GM20000 (cell line): Measurements from ENCODE around the gene SLC35A3.
A peak's percentile ranks its signal among the peaks of the same experiment; 100 is the strongest.

Source experiments
- DNase-seq: peaks from one replicate; pipeline ENCODE4 v3.0.0; 2012; ENCODE audit warnings: low spot score
- TF ChIP-seq, protein P1 (sequence below): IDR thresholded peaks from 2 replicates; pipeline ENCODE4 v1.5.1; 2012; ENCODE audit warnings: mild to moderate bottlenecking, control low read depth; ENCODE audit errors: extremely low read depth, missing control alignments

SLC35A3 gene

DNA sequence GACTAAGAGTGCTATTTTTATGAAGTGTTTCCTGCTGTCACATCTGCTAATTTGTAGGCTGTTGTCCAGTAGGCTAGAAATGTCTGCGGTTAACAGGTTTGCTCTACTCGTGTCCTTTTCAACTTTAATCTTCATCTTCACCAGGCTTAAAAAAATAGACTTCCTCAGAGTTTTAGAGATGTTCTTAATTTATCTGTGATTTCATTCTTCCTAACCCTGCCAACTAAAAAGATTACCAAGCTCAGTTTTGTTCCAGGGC is 96.1 kb downstream of the SLC35A3 start:
- TF ChIP-seq, protein P1, sequence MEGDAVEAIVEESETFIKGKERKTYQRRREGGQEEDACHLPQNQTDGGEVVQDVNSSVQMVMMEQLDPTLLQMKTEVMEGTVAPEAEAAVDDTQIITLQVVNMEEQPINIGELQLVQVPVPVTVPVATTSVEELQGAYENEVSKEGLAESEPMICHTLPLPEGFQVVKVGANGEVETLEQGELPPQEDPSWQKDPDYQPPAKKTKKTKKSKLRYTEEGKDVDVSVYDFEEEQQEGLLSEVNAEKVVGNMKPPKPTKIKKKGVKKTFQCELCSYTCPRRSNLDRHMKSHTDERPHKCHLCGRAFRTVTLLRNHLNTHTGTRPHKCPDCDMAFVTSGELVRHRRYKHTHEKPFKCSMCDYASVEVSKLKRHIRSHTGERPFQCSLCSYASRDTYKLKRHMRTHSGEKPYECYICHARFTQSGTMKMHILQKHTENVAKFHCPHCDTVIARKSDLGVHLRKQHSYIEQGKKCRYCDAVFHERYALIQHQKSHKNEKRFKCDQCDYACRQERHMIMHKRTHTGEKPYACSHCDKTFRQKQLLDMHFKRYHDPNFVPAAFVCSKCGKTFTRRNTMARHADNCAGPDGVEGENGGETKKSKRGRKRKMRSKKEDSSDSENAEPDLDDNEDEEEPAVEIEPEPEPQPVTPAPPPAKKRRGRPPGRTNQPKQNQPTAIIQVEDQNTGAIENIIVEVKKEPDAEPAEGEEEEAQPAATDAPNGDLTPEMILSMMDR: no peak
- DNase-seq: no peak

- TF ChIP-seq, protein P1: no peak
- DNase-seq: no peak
Observed at GRCh38 chr1:100070201-100070939, 100.6 kb downstream of the SLC35A3 start.

DNA sequence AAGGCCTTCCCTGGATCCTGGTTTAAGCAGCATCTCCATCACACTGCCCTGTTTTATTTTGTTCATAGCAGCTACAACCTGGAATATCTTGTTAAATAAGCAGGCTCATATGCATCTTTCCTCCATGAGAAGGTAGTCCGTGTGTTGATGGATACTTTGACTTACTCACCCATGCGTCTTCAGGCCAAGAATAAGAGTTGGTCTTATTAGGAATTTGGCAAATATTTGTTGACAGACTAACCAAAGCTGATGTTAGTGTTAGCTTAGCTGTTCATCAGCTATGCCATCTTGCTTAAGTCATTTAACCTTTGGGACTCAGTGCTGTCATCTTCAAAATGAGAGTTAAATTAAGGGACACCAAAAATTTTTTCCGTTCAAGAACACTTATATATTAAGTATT is 103.7 kb downstream of the SLC35A3 start:
- no peak for DNase-seq
- TF ChIP-seq, protein P1: no peak

GRCh38 chr1:100074604-100075395 is 105.0 kb downstream of the SLC35A3 start:
- TF ChIP-seq, protein P1: no peak
- no peak for DNase-seq

- TF ChIP-seq, protein P1: no peak
- DNase-seq: peak; percentile 38
Observed at GRCh38 chr1:100075773-100076172, 106.0 kb downstream of the SLC35A3 start.

DNA sequence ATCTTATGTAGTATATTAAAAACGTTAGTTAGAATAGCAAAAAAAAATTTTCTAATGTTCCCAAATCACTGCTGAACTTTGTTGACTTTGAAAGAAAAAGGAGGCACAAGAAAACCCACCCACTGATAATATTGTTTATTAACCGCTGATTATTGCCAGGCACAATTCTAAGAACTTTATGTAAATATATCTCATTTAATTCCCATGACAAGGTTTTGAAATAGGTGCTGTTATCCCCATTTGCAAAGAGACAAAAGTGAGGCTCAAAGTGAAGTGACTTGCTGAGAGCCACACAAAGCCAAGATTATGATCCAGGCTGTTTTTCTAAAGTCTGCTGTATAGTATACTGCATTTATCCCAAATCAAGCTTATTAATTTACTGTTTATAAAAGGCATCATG is 106.5 kb downstream of the SLC35A3 start:
- TF ChIP-seq, protein P1: no peak
- DNase-seq: no peak

DNA sequence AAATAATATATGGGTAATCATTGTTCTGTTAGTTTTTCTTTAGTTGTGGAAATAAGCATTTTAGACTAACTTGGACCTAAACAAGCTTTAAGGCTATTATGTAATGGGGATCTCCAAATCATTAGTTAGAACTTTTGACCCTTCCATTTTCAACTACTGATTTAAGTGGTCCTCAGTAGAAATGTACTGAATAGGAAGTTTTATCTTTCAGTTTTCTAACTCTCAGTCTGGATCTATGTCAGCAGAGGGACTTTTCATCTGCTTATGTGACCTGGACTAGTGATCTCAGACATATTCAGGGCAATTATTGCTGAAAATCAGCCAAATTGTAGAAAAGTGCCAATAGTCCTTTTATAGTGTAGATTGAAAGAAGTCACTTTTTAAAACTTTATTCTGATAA is 106.9 kb downstream of the SLC35A3 start:
- DNase-seq: peak; percentile 63
- TF ChIP-seq, protein P1: no peak
